Body of pancreas (tissue), 4 donors: ENCODE measurements around the gene TEX53.

Experiments
- POLR2A ChIP-seq, 3 donors: fragments of 450-650 bp; IDR thresholded peaks; one replicate each; pipeline ENCODE4 v1.6.1; 2016; ENCODE audit warnings: antibody characterized with exemption in 3 of 3, mild to moderate bottlenecking in 2 of 3
- TF ChIP-seq, protein P1 (sequence below), 7 experiments: fragments of 450-650 bp in 4 of 7; fragments of 200-600 bp in 3 of 7; sonication (generic) in 3 of 7; IDR thresholded peaks; one replicate each; pipeline ENCODE4 v1.5.1; 2016 to 2019; ENCODE audit warnings: antibody characterized with exemption in 7 of 7

DNA sequence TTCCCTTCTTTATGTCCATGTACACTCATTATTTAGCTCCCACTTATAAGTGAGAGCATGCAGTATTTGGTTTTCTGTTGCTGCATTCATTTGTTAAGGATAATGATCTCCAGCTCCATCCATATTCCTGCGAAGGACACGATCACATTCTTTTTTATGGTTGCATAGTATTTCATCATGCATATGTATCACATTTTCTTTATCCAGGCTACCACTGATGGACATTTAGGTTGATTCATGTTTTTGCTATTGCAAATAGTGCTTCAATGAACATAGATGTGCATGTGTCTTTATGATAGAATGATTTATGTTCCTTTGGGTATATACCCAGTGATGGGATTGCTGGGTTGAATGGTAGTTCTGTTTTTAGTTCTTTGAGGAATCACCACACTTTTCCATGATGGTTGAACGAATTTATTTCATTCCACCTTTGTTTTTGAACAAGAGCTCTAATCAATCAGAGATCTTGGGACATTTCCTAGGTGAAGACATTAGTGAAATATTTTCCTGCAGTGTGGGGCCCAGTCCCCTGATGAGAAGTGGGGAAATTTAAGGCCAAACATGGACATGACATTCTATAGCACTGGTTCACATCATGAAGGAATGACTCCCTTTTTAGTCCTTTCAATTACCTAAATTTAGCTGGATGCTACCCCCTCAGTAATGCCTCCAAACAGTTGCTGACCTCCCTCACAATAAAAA lies 31.5 kb upstream of the TEX53 start:
- TF ChIP-seq POLR2A (IDR thresholded peaks at IDR 0.05) = no peak
- TF ChIP-seq, protein P1, sequence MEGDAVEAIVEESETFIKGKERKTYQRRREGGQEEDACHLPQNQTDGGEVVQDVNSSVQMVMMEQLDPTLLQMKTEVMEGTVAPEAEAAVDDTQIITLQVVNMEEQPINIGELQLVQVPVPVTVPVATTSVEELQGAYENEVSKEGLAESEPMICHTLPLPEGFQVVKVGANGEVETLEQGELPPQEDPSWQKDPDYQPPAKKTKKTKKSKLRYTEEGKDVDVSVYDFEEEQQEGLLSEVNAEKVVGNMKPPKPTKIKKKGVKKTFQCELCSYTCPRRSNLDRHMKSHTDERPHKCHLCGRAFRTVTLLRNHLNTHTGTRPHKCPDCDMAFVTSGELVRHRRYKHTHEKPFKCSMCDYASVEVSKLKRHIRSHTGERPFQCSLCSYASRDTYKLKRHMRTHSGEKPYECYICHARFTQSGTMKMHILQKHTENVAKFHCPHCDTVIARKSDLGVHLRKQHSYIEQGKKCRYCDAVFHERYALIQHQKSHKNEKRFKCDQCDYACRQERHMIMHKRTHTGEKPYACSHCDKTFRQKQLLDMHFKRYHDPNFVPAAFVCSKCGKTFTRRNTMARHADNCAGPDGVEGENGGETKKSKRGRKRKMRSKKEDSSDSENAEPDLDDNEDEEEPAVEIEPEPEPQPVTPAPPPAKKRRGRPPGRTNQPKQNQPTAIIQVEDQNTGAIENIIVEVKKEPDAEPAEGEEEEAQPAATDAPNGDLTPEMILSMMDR (IDR thresholded peaks at IDR 0.05) = no peak
